Upper lobe of right lung (tissue), 1 donor: ENCODE data around the gene ANKRD42. TPM values are rescaled to one million over a fixed set of nuclear protein-coding genes. Genes with fewer than 3 reads are reported as not detected.

Experiments
- ATAC-seq: fragments of 200-7000 bp; cut with Tn5 transposase; one replicate; pipeline ENCODE4 v1.9.1; 2020; ENCODE audit warnings: mild to moderate bottlenecking, moderate library complexity
- DNase-seq: peaks from one replicate; pipeline ENCODE4 v3.0.0-alpha.2; 2020
- H3K27ac ChIP-seq: fragments of 200-600 bp; one replicate; pipeline ENCODE4 v1.8.0; 2022
- H3K27me3 ChIP-seq: fragments of 200-600 bp; one replicate; pipeline ENCODE4 v1.8.0; 2022; ENCODE audit warnings: mild to moderate bottlenecking
- H3K36me3 ChIP-seq: fragments of 200-600 bp; one replicate; pipeline ENCODE4 v1.8.0; 2022
- H3K4me1 ChIP-seq: fragments of 200-600 bp; one replicate; pipeline ENCODE4 v1.8.0; 2022
- H3K4me3 ChIP-seq: fragments of 200-600 bp; one replicate; pipeline ENCODE4 v1.8.0; 2022; ENCODE audit warnings: mild to moderate bottlenecking
- H3K9me3 ChIP-seq: fragments of 200-600 bp; one replicate; pipeline ENCODE4 v1.8.0; 2022
- CTCF ChIP-seq: fragments of 200-600 bp; IDR thresholded peaks from one replicate; pipeline ENCODE4 v1.8.0; 2022; ENCODE audit warnings: antibody characterized with exemption
- intact Hi-C: fragments of 100-400 bp; cut with DNase I; formaldehyde crosslinking; loops from one replicate; pipeline ENCODE4 v1.11.0; 2022
- total RNA-seq: library from RNA; stranded (reverse); fragmentation: NEBNext Ultra II Directional; extraction: Animal tissue kit (Norgen Biotek cat#: 25700); gene quantifications from one replicate; pipeline ENCODE4 v1.2.1, GENCODE V29; 2021
- donor health status: DM: no; HTN: yes; CAD: no; lungs with severe emphysema.

ANKRD42 gene
- total RNA-seq, 1 donor from 2014 or later: 13.0 TPM

DNA sequence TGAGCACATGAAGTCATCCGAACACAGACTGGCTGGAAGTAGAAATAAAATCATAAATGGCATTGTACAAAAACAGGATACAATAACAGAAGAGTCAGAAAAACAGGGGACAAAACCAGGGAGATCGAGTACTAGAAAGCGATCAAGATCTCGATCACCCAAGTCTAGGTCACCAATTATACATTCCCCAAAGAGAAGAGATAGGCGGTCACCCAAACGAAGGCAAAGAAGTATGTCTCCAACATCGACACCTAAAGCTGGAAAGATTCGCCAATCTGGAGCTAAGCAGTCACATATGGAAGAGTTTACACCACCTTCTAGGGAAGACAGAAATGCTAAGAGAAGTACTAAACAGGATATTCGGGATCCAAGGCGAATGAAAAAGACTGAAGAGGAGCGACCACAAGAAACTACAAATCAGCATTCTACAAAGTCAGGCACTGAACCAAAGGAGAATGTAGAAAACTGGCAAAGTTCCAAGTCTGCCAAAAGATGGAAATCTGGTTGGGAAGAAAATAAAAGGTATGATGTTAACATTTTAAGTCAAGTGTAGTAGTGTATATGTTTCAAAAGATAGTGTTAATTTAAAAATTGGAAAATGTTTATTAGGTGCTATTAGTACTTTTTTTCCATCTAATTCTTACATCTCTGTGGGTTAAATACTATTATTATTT, 27.2 kb upstream of the ANKRD42 start:
- no peak overlapping the region for H3K27ac ChIP-seq
- ATAC-seq: no peak
- intact Hi-C loops: no loop called here
- H3K4me1 ChIP-seq: peaks cover 40% of the 10 kb centered on the region
- TF ChIP-seq CTCF: no peak
- H3K4me3 ChIP-seq: no peak overlapping the region
- no peaks in the 10 kb centered on the region for H3K27me3 ChIP-seq
- H3K36me3 ChIP-seq: peaks cover 69% of the 10 kb centered on the region
- no peak for DNase-seq
- H3K9me3 ChIP-seq: no peaks in the 10 kb centered on the region

- intact Hi-C loops: no loop called here
- H3K9me3 ChIP-seq: no peaks in the 10 kb centered on the region
Measured at GRCh38 chr11:83168756-83169155, 24.8 kb upstream of the ANKRD42 start.

DNA sequence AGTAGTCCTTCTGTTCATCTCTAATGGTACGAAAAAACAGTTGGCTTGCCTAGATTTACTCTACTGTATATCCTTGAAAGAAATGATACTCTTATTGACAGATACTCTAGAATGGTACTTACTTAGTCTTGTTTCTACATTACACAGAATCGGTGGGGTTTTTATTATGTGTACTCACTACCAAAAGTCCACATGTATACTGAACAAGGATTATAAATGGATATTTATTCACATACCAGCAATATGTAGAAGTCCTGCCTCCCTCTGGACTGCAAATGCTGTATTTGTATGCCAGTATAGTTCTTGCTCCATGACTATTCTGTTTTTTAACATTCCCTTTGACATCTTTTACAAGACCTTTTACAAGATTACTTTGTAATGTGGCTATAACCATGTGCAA, 22.6 kb upstream of the ANKRD42 start:
- Histone ChIP-seq H3K36me3 (peaks cover 97% of the 10 kb centered on the region), H3K4me1 (peaks cover 57% of the 10 kb centered on the region), H3K4me3 (peak overlapping the region; percentile 29), H3K27me3 (no peaks in the 10 kb centered on the region), H3K27ac (no peak overlapping the region), H3K9me3 (no peaks in the 10 kb centered on the region)
- no peak for ATAC-seq
- intact Hi-C loops: no loop called here
- TF ChIP-seq CTCF: no peak
- DNase-seq: no peak

More at GRCh38 chr11:83168756-83169155, 24.8 kb upstream of the ANKRD42 start:
- DNase-seq: no peak
- Histone ChIP-seq H3K4me1 (peaks cover 47% of the 10 kb centered on the region), H3K27ac (no peak overlapping the region), H3K27me3 (no peaks in the 10 kb centered on the region), H3K36me3 (peaks cover 93% of the 10 kb centered on the region), H3K4me3 (no peak overlapping the region)
- TF ChIP-seq CTCF: no peak
- ATAC-seq: no peak

GRCh38 chr11:83172551-83172950, 21.0 kb upstream of the ANKRD42 start:
- intact Hi-C loops: no loop called here
- no peak overlapping the region for H3K27ac ChIP-seq
- no peak for ATAC-seq
- no peak overlapping the region for H3K4me3 ChIP-seq
- H3K27me3 ChIP-seq: no peaks in the 10 kb centered on the region
- TF ChIP-seq CTCF: no peak
- peaks cover 97% of the 10 kb centered on the region for H3K36me3 ChIP-seq
- peaks cover 57% of the 10 kb centered on the region for H3K4me1 ChIP-seq
- no peaks in the 10 kb centered on the region for H3K9me3 ChIP-seq
- DNase-seq: no peak

- Histone ChIP-seq H3K27ac (no peak overlapping the region), H3K9me3 (no peaks in the 10 kb centered on the region), H3K4me3 (no peak overlapping the region), H3K27me3 (no peaks in the 10 kb centered on the region), H3K4me1 (peaks cover 56% of the 10 kb centered on the region), H3K36me3 (peaks cover 97% of the 10 kb centered on the region)
- ATAC-seq: peak; percentile 48
- intact Hi-C loops: no loop called here
- TF ChIP-seq CTCF: no peak
- DNase-seq: no peak
Measured at GRCh38 chr11:83174008-83174407, 19.5 kb upstream of the ANKRD42 start.

GRCh38 chr11:83175815-83176214, 17.7 kb upstream of the ANKRD42 start:
- H3K27me3 ChIP-seq: no peaks in the 10 kb centered on the region
- H3K27ac ChIP-seq: no peak overlapping the region
- no peak overlapping the region for H3K4me3 ChIP-seq
- no peak for TF ChIP-seq CTCF
- peaks cover 38% of the 10 kb centered on the region for H3K4me1 ChIP-seq
- no peak for ATAC-seq
- intact Hi-C loops: no loop called here
- H3K9me3 ChIP-seq: no peaks in the 10 kb centered on the region
- DNase-seq: no peak
- peaks cover 100% of the 10 kb centered on the region for H3K36me3 ChIP-seq
